ENCODE data around the gene RNPEPL1.

The RNPEPL1 gene

GRCh38 chr2:240563951-240564560, 4.2 kb upstream of the RNPEPL1 start:
- H3K9ac ChIP-seq (ENCODE audit: low read length) = no peak overlapping the region
- no peak overlapping the region for H2AFZ ChIP-seq (ENCODE audit: low read depth, low read length, severe bottlenecking)
- peaks cover 24% of the 10 kb centered on the region for H3K79me2 ChIP-seq (ENCODE audit: insufficient read depth, low read length)
- H3K4me2 ChIP-seq (ENCODE audit: low read depth, low read length, poor library complexity, severe bottlenecking) = no peak overlapping the region
- no peaks in the 10 kb centered on the region for H3K9me3 ChIP-seq (ENCODE audit: insufficient read depth, low read length)
- H3K27me3 ChIP-seq (ENCODE audit: low read length) = no peaks in the 10 kb centered on the region
- peaks cover 34% of the 10 kb centered on the region for H3F3A ChIP-seq (ENCODE audit: insufficient read depth)
- TF ChIP-seq CTCF (IDR thresholded peaks at IDR 0.05; ENCODE audit: insufficient read depth, low read length, poor library complexity, severe bottlenecking) = no peak
- TF ChIP-seq EZH2phosphoT487 (conservative IDR thresholded peaks at IDR 0.05; ENCODE audit: low read length) = no peak
- H3K36me3 ChIP-seq (ENCODE audit: low read length) = no peaks in the 10 kb centered on the region
- H3K4me3 ChIP-seq (ENCODE audit: insufficient read depth, low read length, poor library complexity, severe bottlenecking) = no peak overlapping the region
- H3K27ac ChIP-seq (ENCODE audit: low read depth, low read length) = peak overlapping the region; percentile 93; the same call in 1 of the 2 replicates
- H4K20me1 ChIP-seq (ENCODE audit: low read depth, low read length) = no peaks in the 10 kb centered on the region
- no peaks in the 10 kb centered on the region for H3K9me2 ChIP-seq (replicated peaks; ENCODE audit: insufficient read depth, low read length)

- H2AFZ ChIP-seq (ENCODE audit: low read depth, low read length, severe bottlenecking) = no peak overlapping the region
- peaks cover 24% of the 10 kb centered on the region for H3K79me2 ChIP-seq (ENCODE audit: insufficient read depth, low read length)
- H3K9me2 ChIP-seq (replicated peaks; ENCODE audit: insufficient read depth, low read length) = no peaks in the 10 kb centered on the region
- no peaks in the 10 kb centered on the region for H3K9me3 ChIP-seq (ENCODE audit: insufficient read depth, low read length)
- H3F3A ChIP-seq (ENCODE audit: insufficient read depth) = peaks cover 32% of the 10 kb centered on the region
- H3K4me2 ChIP-seq (ENCODE audit: low read depth, low read length, poor library complexity, severe bottlenecking) = peak overlapping the region; percentile 93
- TF ChIP-seq CTCF (IDR thresholded peaks at IDR 0.05; ENCODE audit: insufficient read depth, low read length, poor library complexity, severe bottlenecking) (no peak), EZH2phosphoT487 (conservative IDR thresholded peaks at IDR 0.05; ENCODE audit: low read length) (no peak)
- H3K27ac ChIP-seq (ENCODE audit: low read depth, low read length) = peak overlapping the region; percentile 93
- no peaks in the 10 kb centered on the region for H3K36me3 ChIP-seq (ENCODE audit: low read length)
- H3K27me3 ChIP-seq (ENCODE audit: low read length) = no peaks in the 10 kb centered on the region
- H3K4me3 ChIP-seq (ENCODE audit: insufficient read depth, low read length, poor library complexity, severe bottlenecking) = no peak overlapping the region
- peak overlapping the region; percentile 73 for H3K9ac ChIP-seq (ENCODE audit: low read length)
- no peaks in the 10 kb centered on the region for H4K20me1 ChIP-seq (ENCODE audit: low read depth, low read length)
These were observed 3.5 kb upstream of the RNPEPL1 start for GRCh38 chr2:240564561-240565332.

GRCh38 chr2:240565333-240566202, 2.7 kb upstream of the RNPEPL1 start:
- no peaks in the 10 kb centered on the region for H4K20me1 ChIP-seq (ENCODE audit: low read depth, low read length)
- H3K9me2 ChIP-seq (replicated peaks; ENCODE audit: insufficient read depth, low read length) = no peaks in the 10 kb centered on the region
- peaks cover 30% of the 10 kb centered on the region for H3K79me2 ChIP-seq (ENCODE audit: insufficient read depth, low read length)
- TF ChIP-seq EZH2phosphoT487 (conservative IDR thresholded peaks at IDR 0.05; ENCODE audit: low read length) = no peak
- TF ChIP-seq CTCF (IDR thresholded peaks at IDR 0.05; ENCODE audit: insufficient read depth, low read length, poor library complexity, severe bottlenecking) = no peak
- no peaks in the 10 kb centered on the region for H3K27me3 ChIP-seq (ENCODE audit: low read length)
- H3K36me3 ChIP-seq (ENCODE audit: low read length) = no peaks in the 10 kb centered on the region
- peaks cover 28% of the 10 kb centered on the region for H3F3A ChIP-seq (ENCODE audit: insufficient read depth)
- no peaks in the 10 kb centered on the region for H3K9me3 ChIP-seq (ENCODE audit: insufficient read depth, low read length)
- H3K27ac ChIP-seq (ENCODE audit: low read depth, low read length) = peak overlapping the region; percentile 93
- H2AFZ ChIP-seq (ENCODE audit: low read depth, low read length, severe bottlenecking) = peak overlapping the region; percentile 23
- H3K4me2 ChIP-seq (ENCODE audit: low read depth, low read length, poor library complexity, severe bottlenecking) = peak overlapping the region; percentile 93
- peak overlapping the region; percentile 48 for H3K4me3 ChIP-seq (ENCODE audit: insufficient read depth, low read length, poor library complexity, severe bottlenecking)
- peak overlapping the region; percentile 73 for H3K9ac ChIP-seq (ENCODE audit: low read length)
